Prostate gland (tissue), 2 donors: ENCODE data around the gene DCK.
"Not testable (repeated sequence)": the region's sequence is repeated elsewhere in the genome, so short reads cannot be mapped to it uniquely, and the experiment has no call there.

Experiments
- POLR2A ChIP-seq: fragments of 450-650 bp; IDR thresholded peaks from one replicate; pipeline ENCODE4 v1.6.1; 2016; ENCODE audit warnings: antibody characterized with exemption, mild to moderate bottlenecking
- POLR2AphosphoS5 ChIP-seq: sonication (generic); formaldehyde crosslinking; IDR thresholded peaks from one replicate; pipeline ENCODE4 v1.6.1; 2017; ENCODE audit warnings: antibody characterized with exemption
- TF ChIP-seq, protein P1 (sequence below), 4 experiments: fragments of 200-600 bp in 2 of 4; fragments of 450-650 bp in 2 of 4; sonication (generic) in 2 of 4; IDR thresholded peaks; 1 replicate in 3 of 4; 2 replicates in 1 of 4; pipeline ENCODE4 v1.5.1; 2016 to 2019; ENCODE audit warnings: antibody characterized with exemption in 4 of 4, mild to moderate bottlenecking in 2 of 4, moderate library complexity in 2 of 4

DNA sequence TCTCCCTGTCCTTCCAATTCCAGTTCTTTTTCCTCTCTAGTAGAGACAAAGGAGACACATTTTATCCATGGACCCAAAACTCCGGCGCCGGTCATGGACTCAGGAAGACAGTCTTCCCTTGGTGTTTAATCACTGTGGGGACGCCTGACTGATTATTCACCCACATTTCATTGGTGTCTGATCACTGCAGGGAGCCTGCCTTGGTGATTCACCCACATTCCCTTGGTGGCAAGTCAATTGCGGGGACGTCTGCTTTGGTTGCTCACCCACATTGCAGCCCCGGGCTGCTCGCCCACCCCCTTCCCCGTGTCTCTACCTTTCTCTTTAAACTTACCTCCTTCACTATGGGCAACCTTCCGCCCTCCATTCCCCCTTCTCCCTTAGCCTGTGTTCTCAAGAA, 38.7 kb downstream of the DCK start:
- TF ChIP-seq, protein P1, sequence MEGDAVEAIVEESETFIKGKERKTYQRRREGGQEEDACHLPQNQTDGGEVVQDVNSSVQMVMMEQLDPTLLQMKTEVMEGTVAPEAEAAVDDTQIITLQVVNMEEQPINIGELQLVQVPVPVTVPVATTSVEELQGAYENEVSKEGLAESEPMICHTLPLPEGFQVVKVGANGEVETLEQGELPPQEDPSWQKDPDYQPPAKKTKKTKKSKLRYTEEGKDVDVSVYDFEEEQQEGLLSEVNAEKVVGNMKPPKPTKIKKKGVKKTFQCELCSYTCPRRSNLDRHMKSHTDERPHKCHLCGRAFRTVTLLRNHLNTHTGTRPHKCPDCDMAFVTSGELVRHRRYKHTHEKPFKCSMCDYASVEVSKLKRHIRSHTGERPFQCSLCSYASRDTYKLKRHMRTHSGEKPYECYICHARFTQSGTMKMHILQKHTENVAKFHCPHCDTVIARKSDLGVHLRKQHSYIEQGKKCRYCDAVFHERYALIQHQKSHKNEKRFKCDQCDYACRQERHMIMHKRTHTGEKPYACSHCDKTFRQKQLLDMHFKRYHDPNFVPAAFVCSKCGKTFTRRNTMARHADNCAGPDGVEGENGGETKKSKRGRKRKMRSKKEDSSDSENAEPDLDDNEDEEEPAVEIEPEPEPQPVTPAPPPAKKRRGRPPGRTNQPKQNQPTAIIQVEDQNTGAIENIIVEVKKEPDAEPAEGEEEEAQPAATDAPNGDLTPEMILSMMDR (IDR thresholded peaks at IDR 0.05): not testable (repeated sequence)
- not testable (repeated sequence) for TF ChIP-seq POLR2A, POLR2AphosphoS5
